Measurements from ENCODE around the gene NKPD1.
"Not testable (repeated sequence)": the region's sequence is repeated elsewhere in the genome, so short reads cannot be mapped to it uniquely, and the experiment has no call there.

Gene NKPD1

DNA sequence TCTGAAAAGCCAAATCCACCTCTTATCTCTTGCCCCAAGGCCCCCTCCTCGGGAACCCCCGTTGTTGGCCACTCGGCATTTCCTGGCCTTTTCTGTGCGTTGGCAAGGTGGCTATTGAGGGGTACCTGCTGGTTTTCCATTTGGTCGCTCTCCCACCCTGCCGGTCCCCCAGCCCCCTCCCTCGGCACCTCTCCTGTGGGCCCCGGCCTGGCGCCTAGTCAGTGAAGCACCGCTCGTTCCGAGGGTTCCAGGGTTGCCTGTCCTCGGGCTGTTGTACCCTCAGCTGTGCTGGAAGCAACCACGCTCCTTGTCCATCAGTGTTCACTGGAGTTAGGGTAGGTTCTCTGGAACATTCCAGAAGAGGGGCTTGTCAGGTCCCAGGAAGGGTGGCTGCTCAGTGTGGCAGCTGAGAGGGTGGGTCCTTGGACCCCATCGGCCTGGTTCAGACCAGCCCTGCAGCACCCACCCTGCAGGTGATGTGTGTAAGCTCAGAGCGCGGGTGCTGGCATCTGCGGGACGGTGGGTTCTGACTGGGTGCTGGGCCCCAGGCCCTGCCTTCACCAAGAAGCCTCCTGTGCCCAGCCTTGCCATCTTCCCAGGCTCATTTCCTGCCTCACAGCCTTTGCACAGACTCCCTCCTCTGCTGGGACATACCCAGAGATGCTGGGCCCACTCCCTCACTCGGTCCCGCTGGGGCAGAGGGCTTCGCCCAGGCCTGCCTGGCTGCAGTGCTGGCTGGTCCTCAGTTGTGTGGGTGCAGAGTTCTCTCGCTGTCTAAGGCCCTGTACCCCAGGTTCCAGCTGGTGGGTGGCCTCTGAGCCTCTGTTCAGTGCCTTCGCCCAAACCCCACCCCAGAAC, 21.3 kb downstream of the NKPD1 start:
- DNase-seq, result no peak

DNA sequence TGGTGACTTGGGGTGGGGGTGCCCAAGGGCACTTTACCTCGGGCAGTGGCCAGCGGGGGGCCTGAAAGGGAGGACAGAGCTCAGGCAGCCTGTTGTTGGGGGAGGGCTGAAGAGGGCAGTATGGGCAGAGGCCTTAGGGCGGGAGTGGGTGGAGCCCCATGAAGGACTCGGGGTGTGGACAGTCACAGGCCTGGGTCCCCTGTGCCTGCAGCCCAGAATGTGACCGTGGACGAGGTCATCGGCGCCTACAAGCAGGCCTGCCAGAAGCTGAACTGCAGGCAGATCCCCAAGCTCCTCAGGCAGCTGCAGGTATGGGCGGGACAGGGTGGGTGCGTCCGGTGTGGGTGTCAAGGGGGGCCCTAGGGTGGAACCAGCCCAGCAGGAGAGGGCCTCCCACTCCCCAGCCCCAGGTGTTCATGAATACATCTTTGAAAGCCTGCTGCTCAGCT, 22.5 kb downstream of the NKPD1 start:
- no peak for DNase-seq

DNA sequence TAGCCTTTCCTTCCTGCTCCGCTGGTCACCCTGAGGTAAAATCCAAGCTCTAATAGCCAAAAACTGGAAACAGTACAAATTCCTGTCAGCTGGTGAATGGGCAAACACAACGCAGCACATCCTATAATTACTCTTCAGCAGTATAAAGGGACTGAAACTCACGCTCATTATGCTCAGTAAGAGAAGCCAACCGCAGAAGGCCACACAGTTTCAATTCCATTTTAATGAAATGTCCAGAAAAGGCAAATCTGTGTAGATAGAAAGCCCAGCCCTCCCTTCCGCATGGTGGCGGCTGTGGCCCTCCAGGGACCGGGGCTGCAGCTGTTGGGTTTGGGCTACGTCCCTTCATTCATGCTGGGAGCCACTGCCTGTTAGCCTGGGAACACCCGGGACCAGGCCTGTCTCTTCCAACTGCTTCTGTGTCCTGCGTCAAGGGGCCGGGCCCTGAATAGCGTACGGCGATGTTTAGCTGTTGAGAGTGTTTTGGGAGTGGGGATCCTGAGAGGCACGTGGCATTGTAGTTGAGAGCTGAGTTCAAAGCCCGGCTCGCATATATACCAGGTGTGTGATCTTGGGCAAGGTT, 23.5 kb downstream of the NKPD1 start:
- no peak for DNase-seq

DNA sequence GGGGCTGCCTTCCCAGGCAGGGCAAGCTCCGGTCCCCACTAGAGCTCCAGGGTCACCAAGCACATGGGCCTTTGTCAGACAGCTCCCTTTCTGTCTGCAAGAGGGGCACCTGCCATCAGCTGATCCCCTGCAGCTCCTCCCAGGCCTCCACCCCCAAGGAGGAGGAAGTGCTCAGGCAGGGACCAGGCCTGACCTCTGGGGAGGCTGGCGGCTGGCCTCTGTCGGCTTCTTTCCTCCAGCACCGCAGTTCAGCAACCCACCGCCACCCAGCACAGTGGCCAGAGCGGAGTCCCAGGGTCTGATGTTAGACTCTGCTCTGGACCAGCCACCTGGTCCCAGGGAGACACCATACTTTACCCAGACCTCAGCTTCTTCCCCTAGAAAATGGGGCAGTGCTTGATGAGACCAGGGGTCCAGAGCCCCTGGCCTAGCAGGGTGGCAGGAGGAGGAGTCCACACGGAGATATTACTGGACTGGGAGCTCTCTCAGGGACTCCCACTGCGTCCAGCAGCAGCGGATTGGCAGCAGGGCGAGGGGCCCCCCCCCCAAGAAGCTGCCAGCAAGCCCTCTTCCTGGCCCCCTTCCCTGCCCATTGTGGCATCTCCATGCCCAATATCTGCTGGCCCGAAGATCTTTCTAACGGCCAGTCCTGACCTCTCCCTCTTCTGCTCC, 24.1 kb downstream of the NKPD1 start:
- DNase-seq, result no peak

DNA sequence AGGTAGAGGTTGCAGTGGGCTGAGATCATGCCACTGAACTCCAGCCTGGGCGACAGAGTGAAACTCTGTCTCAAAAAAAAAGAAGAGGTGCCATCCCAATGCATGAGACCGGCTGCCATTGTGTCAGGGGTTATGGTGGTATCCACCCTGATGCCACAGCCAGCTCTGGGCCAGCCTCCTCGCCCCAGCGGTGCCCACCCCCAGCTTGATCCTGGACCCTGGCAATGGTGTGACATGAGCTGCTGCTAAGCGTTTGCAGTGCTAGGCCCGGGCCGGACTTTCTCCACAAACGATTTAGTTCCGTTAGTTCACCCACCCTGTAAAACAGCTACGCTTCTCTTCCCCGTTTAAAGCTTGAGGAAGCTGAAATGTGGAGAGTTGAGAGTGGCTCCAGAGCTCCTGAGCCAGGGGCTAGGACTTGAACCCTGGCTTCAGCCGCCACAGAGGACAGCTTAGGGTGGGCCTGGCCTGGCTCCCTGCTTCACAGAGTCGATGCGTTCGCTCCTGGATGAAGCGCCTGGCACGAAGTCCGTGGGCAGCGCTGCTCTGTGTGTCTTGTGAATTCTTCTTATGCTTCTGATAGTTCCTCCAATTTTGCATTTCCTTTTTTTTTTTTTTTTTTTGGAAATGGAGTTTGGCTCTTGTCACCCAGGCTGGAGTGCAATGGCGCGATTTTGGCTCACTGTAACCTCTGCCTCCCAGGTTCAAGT, 25.5 kb downstream of the NKPD1 start:
- DNase-seq, result no peak

DNA sequence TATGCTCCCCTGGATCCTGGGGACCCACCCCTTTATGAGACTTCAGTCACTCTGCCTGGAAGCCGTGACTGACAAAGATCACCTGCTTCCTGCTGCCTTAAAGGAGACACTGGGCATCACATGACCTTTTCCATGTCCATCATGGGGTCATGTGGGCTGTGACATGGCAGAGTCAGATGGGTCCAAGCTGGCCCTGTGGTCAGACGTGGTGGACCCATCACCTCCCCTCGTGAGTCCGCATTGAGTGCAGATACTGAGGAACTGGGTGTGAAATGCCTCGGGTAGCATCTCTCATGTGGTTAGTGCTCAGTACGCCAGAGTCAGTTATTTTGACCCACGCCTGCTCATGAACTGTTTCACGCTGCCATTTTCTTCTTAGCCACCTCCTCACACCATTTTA, 27.1 kb downstream of the NKPD1 start:
- no peak for DNase-seq

DNA sequence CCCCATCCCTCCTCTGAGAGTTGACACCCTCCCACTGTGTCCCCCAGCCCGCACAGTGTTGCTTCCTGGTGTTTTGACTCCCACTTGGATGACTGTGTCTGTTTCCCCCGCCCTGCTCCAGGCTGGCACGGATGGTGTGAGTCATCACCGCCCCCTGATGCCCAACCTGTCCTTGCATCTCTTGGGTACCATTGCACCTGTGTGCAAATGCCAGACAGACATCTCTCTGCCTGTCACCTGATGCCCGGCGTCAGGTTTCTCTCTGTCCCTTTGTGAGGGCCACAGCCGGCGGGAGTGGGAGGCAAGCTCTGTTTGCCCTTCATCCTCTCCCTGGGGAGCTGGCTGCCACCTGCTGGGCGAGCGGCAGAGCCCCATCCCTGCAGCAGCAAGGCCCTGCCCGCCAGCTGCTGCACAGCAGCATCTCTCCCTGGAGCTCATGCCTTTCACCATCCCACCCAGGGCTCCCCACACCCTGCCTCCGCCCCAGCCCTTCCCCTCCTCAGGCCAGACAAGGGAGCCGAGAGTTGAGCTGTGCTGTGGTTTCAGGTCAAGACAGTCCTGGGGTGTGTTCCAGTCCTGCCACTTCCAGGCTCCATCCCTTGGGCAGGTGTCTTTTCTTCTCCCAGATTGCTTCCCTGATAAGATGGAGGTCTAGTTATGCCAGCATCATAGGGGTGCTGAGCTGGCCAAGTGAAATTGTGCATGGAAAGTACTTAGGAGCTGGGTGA, 29.7 kb downstream of the NKPD1 start:
- peak; percentile 6 for DNase-seq

DNA sequence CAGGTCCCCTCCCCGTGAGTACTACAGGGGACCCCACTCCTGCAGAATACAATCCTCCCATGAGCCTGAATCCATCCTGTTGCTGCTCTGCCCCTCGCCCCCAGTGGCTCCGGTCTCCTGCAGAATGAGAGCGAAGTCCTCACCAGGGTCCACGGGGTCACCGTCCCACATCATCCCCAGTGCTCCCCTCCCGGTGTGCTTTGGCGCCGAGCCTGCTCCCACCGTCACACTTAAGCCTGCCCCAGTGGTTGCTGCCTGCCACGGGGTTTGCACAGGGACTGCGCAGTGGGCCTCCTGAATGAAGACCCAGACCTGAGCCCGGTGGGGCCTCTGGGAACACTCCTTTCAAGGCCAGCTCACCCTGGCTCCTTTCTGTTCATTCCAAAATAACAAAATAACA, 30.5 kb downstream of the NKPD1 start:
- DNase-seq, result no peak

DNA sequence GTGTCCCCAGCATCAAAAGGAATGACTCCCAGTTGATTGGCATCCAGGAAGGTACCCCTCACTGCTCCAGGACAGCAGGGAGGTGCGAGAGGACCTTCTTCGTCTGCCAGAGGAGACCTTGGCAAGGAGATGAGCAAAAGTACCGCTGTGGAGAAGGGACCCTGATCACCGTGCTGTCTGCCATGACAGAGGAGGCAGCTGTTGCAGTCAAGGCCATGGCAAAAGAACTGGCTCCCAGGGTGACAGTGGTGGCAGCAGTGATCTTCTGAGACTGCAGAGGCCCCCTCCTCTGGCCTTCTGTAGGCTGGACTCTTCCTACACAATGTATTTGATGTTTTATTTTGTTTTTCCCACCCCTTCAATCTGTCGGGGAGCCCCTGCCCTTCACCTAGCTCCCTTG, 32.0 kb downstream of the NKPD1 start:
- DNase-seq, result no peak

DNA sequence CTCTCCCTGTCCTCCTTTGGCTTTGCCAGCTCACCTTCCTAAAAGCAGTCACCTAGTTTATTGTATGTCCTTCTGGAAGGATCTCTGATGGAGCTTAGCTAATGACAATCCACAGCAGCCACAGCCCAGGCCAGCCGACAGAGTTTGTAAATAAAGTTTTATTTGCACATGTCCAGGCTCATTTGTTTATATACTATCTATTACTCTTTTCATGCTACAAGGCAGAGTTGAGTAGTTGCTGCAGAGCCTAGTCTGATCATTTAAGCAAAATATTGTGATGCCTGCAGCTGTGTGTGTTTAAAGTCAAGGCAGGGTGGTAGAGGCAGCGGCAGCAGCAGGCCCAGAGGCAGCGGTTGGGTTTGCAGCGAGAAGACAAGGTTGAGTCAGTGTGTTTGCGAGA, 32.6 kb downstream of the NKPD1 start:
- no peak for DNase-seq

DNA sequence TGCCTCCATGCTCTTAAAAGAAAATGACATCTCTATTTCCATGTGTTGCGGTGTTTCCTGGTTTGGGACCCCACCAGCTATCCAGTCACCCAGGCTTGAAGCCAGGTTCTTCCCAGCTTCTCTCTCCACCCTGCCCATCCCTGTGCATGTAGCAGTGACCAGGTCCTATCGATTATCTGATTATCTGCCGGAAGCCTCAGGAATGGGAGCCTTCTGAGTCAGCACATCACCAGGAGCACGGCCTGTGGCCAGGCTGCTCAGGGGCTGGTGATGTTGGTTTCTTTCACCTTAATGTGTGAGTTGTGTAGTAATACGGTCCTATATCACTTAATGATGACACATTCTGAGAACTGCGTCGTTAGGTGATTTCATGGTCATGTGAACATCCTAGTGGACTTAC, 34.1 kb downstream of the NKPD1 start:
- no peak for DNase-seq

DNA sequence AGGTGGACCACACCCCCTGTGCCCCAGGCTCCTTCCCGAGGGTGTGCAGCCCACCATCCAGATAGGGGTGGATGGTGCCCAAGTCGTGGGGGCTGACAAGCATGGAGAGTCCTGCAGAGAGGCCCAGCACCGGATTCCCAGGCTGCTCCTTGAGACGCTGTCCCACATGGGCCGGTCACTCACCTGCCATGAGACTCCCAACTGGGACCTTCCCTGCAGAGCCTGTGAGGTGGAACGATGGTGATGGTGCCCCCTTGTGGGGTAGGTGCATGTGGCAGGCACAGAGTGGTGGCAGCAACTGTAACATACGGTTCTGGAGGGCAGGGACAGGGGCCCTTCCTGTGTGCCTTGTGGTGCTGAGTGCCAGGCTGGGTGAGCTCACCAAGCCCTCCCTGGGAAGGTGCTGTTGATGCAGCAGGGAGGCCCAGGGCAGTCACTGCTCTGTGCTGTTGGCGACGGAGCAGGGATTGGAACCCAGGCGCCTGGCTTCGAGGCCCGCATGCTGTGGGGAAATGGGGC, 34.7 kb downstream of the NKPD1 start:
- DNase-seq, result peak; percentile 50

DNA sequence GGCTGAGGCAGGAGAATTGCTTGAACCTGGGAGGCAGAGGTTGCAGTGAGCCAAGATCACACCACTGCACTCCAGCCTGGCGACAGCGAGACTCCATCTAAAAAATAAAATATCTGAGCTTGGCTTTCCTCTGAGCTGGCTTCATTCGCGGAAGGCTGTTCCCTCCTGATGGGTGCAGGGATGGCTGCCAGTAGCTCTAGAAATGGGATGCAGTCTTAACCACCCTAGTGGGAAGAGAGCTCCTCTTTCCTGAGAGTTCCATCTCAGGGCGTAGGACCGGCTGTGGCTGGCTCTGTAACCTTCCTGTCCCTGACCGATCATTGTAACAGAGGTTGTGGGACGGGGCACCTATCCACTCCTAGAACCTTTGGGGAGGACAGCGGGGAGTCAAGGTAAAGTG, 35.4 kb downstream of the NKPD1 start:
- DNase-seq, result no peak

DNA sequence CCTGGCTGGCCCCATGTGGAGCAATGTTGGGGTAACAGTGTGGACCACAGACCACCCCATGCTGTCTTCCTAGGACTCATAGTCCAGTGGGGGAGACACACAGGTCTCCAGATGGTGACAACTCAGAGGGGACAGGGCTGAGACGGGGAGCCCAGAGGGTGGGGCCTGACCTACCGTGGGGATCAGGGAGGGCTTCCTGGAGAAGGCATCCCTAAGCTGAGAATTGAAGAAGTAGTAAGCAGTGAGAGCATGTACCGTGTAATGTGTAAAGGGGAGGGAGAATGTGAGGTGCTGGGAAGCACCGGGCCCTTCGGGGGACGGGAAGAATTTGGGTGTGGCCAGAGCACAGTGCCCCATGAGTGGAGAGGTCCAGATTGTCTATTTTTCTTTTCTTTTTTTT, 36.8 kb downstream of the NKPD1 start:
- no peak for DNase-seq

DNA sequence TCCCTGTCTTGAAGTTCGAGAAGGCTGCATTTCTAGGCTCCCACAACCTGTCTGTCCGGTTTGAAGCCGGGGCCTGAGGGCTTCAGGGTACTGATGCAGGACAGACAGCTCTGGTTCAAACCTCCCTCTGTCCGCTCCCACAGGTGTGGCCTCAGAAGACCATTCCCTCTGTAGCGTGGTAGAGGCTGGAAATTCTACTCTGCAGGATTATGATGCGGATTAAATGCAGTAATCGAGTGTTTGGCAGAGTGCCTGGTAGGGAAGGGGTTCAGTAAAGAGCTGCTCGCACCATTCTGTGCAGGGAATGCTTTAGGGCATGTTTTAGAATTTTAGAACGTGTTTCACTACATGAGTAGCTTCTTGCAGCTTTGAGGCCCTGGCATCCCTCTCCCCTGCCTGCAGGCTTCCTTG, 37.3 kb downstream of the NKPD1 start:
- no peak for DNase-seq

DNA sequence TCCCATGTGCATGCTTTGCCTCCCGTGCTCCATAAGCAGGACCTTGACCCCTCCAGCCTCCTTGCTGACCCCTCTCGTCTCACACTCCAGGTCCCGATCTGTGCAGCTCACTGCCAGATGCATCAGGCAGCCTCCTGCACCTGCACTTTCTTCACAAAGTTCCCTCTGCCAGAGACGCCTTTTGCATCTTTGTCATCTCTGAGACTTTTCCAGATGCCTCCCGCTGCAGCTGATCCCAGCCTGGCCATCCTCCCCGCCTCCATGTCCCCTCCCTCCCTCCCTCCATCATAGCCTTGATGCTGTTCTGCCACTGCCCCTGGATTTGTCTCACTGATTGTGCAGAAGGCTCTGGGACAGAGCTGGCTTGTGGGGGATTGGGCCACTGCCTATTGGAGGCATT, 38.0 kb downstream of the NKPD1 start:
- no peak for DNase-seq

DNA sequence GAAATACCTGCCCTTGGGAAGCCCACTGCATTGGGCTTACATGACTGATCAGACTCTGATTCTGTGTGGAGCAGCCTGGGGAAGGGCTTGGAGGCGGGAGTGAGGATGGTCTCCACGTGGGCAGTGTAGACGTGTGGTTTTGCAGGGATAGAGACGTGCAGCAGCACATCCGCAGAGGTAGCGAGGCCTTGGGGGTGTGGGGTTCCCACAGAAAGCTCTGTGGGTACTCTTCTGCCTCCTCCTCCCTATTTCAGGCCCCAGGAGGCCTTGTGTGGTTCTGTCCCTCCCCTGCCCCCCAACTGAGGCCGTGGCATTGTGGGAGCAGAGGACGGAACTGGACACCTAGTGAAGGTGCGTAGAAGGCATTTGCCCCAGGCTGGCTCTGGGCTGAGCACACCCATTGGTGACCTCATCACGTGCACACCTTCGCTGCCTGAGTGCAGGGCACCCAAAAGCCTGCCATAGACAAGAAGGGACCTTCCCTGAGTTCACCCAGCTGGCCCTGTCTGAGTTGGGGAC, 38.9 kb downstream of the NKPD1 start:
- DNase-seq, result no peak

DNA sequence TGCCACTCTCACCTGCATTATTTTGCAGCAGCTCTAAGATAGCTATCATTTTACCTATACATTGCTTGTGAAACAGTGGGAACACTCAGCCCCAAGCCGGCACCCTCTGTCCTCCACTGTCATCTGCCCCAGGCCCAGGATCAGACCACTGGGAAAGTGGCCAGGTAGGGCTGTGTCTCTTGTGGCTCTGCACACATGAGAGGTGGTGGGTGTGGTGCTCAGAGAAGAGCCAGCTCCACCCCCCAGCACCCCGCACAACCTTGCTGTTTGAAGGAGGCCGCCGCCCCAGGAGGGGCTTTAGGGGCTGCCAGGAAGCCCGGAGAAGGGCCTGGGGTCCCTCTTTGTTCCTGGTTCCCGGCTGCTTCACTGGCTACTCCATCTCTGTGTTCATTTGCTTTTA, 41.2 kb downstream of the NKPD1 start:
- no peak for DNase-seq

DNA sequence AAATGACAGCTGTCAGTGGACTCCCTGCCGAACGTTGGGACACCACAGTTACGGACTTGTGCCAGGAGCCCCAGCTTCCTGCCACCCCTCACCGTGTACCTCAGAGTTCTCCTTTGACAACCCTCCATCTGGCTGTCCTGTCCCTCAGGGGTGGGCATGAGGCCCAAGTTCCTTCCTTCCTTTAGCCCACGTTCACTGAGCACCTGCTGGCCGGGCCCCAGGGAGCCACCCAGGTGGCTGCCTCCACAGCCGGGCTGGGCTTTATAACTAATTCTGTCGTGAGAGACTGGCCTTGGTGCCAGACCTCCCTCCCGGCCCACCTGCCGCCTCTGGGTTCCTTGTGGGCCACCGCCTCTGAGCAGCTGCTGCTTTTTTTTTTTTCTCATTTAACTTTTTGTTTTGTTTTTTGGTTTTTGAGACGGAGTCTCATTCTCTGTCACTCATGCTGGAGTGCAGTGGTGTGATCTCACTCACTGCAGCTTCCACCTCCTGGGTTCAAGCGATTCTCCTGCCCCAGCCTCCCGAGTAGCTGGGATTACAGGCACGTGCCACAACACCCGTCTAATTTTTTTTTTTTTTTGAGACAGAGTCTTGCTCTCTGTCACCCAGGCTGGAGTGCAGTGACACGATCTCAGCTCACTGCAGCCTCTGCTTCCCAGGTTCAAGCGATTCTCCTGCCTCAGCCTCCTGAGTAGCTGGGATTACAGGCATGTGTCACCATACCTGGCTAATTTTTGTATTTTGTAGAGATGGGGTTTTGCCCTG, 42.0 kb downstream of the NKPD1 start:
- not testable (repeated sequence) for DNase-seq

DNA sequence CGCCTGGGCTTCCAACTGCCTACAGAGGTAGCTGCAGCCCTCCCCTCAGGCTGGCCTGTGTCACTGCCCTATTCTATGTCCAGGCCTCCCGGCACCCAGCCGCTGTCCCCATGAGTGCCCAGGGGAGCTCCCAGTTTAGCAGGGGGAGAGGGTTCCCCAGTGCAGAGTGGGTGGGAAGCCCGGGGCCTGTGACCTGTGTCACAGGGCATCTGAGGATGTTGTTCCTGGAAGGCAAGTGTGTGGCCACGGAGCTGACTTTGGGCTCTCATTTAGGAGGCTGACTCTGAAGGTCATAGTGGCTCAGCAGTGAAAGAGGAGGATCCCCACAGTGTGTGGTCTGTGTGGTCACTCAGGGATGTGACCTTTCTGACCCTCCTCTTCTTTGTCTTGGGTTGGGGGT, 42.7 kb downstream of the NKPD1 start:
- DNase-seq, result no peak

DNA sequence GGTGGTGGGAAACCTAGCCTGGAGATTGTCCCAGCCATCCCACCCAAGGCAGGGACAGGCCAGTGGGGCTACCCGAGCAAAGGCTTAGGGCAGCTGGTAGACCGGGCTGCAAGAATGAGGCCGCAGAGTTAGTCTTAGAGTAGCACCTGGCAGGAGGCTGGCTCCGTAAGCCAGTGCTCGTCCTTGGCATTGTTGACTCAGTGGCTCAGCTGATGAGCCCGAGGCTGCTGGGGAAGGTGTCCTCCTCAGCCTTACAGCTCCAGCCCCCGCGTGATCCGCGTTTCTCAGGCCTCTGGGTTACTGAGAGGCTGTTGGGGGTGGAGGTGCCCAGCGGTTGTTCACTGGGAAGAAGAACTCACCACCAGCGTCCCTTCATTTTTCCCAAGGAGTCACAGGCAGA, 43.1 kb downstream of the NKPD1 start:
- DNase-seq, result no peak

Measured in stimulated activated naive CD4-positive, alpha-beta T cell treated with Interleukin-2 at 50 U/mL for 16 hours (primary cell).